Left renal cortex interstitium (tissue), 4 donors: ENCODE data around the gene GABRG3. TPM values are rescaled to one million over a fixed set of nuclear protein-coding genes. Genes with fewer than 3 reads are reported as not detected.

ENCODE experiments used
- DNase-seq, 4 donors: peaks; one replicate each; pipeline ENCODE4 v3.0.0-alpha.2; 2013; ENCODE audit warnings: low read depth in 4 of 4, low spot score in 2 of 4, missing footprints in 1 of 4
- polyA plus RNA-seq, 4 donors: library from polyadenylated mRNA; unstranded; fragments of 120-200 nt; gene quantifications; one replicate each; pipeline ENCODE4 v1.2.1, GENCODE V29; 2013; ENCODE audit not compliant: insufficient read length in 4 of 4

The GABRG3 gene
- polyA plus RNA-seq, 4 donors: 1.3 to 2.0 (median 1.7) TPM

GRCh38 chr15:27235681-27236080 is 264.7 kb downstream of the GABRG3 start:
- no peak for DNase-seq

DNA sequence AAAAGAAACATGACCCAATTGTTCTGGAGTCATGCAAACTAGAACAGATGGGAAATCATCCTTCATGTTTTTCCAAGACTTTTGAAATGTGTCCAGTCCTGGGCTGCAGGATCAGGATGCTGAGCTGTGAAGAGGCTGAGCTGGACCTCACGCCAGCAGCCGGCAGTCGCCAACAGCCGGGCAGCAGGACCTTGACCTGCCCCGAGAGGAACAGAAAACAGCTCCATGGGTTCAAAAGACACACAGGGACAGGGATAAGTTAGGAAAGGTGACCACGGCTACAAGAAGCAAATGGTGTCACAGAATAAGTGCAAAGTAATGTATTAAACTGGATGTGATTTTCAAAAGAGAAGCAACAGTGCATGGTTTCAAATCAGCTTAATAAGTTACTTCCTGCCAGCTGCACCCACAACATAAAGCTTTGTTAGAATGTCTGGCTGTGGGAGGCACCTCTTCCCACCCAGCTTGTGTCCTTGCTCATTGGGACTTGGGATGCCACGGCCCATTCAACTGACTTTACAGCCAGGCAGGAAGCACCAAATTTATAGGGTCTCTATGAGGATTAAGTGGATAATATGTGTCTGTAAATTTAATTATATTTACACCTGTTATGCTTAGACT is 266.4 kb downstream of the GABRG3 start:
- DNase-seq: no peak

DNA sequence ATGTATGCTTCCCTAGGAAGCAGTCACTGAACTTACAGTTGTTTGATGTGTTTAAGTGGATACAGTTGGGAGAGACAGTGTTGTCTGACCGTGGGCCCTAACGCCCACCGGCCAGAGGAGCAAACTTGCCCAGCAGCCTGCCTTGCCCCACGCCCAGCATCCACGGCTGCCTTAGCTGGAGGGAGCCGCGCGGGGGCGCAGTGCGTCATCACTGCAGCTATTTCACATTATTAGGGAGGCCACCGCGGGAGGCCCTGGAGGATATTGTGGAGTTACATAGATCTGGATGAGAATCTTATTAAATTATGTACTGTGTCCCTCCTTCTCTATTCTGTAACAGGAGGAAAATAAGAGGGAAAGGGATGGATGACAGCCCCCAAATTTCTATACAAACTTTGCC is 267.2 kb downstream of the GABRG3 start:
- no peak for DNase-seq

GRCh38 chr15:27238707-27239423 is 267.9 kb downstream of the GABRG3 start:
- DNase-seq: no peak

DNA sequence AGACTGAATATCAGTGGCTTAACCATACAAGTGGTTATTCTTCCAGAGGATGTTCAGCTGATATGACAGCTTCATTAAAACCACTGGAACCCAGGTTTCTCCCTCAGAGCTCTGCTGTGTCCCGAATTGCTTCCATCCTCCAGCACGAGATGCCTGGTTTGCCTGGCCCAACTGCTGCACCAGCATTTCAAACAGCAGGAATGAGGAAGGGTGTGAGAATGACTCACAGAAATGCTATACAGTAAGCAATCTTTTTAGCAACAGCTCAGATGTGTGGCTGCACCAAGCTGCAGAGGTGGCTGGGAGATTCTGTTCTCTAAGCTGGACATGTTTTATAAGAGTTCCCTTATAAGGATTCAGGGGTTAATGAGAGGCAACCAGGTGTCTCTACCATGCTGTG is 271.0 kb downstream of the GABRG3 start:
- DNase-seq: no peak

DNA sequence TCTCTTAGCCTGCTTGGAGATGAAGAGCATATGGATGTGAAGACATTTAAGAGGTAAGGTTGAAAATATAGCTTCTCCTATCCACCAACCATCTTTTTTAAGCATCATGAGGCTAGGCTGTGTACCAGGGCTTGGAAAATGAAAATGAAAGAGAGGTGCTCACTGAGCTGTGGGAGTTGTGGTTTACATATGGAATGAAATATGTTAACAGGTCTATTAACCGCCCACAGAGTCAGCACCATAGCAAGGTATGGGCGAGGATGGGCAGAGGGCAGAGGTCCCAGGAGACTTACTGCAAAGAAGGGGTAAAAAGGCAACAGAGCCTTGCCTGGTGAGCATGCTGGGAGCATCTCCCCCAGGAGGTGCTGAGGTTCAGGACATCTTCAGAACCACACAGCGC is 273.1 kb downstream of the GABRG3 start:
- DNase-seq: no peak

- DNase-seq: no peak
Observed at GRCh38 chr15:27248251-27248650, 277.3 kb downstream of the GABRG3 start.

DNA sequence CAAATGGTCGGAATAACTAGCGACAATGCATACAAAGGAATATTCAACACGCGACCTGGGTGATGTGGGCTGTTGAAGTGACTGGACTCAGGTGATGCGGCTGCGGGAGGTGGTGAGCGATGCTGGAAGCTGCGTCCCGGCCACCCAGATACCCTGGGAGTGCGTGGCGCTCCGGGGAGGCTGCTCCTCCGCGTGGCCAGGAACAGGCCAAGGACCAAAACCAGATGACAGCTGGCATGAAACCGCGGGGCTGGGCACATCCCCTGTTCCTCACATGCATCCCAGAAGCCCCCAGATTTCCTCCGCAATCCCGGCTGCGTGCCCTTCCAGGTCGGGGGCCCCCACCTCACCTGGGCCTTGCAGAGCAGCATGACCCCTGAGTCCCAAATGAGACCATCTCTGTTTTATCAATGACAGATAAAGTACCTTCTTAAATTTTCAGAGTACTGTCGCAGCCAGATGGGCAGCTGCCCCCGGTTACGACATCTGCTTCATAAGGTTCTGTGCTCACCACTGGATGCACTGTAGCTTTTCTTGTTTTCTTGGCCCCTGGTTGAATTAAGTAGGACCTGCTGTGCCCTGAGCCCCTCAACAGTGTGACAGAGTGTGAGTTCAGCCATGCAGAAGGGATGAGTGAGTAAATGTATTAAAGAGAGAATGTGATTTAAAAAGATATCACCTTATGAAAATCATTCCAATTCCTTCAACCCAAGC is 278.2 kb downstream of the GABRG3 start:
- no peak for DNase-seq

DNA sequence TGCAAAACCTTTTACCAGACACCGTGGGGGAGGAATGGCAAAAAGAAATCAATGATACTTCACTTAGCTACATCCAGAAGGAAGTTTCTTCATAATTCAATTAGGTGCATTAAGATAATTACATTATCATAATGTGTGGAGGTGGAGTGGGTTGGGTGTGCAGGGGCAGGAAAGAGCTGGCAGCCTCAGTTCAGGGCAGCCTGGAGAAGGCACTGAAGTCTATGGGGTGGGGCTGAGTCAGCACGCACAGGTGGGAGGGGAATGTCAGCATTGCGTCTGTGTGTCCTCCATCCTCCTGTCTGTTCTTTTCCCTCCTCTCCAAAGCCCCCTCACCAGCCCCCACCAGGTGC is 278.8 kb downstream of the GABRG3 start:
- no peak for DNase-seq

GRCh38 chr15:27250223-27250622 is 279.2 kb downstream of the GABRG3 start:
- DNase-seq: no peak

- DNase-seq: no peak
Observed at GRCh38 chr15:27254055-27254454, 283.1 kb downstream of the GABRG3 start.

- no peak for DNase-seq
Observed at GRCh38 chr15:27254801-27255200, 283.8 kb downstream of the GABRG3 start.

- no peak for DNase-seq
Observed at GRCh38 chr15:27256446-27256845, 285.5 kb downstream of the GABRG3 start.

- no peak for DNase-seq
Observed at GRCh38 chr15:27258287-27258686, 287.3 kb downstream of the GABRG3 start.

GRCh38 chr15:27260523-27260922 is 289.5 kb downstream of the GABRG3 start:
- no peak for DNase-seq

GRCh38 chr15:27268923-27269322 is 297.9 kb downstream of the GABRG3 start:
- DNase-seq: no peak

- no peak for DNase-seq
Observed at GRCh38 chr15:27271258-27271657, 300.3 kb downstream of the GABRG3 start.

- DNase-seq: no peak
Observed at GRCh38 chr15:27272427-27272826, 301.4 kb downstream of the GABRG3 start.

- DNase-seq: no peak
Observed at GRCh38 chr15:27273506-27273905, 302.5 kb downstream of the GABRG3 start.

DNA sequence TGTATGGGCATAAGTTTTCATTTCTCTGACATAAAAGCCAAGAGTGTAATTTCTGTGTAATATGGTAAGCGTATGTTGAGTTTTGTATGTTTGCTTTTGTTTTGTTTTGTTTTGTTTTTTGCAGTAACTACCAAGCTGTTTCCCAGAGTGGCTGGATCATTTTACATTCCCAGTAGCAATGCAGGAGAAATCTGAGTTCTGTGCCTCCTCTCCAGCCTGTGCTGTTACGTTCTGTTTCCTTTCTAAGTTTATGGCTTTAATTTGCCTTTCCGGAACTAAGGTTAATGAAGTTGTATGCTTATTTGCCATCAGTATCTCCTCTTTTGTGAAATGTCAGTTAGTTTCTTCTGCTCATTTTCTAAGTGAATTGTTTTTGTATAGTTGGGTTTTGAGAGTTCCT is 307.8 kb downstream of the GABRG3 start:
- peak in 2 of 4 donors; percentile 16 to 27 for DNase-seq

GRCh38 chr15:27292641-27293040 is 321.7 kb downstream of the GABRG3 start:
- no peak for DNase-seq

GRCh38 chr15:27293607-27294006 is 322.6 kb downstream of the GABRG3 start:
- no peak for DNase-seq
